ENCODE data around the gene DEFB125.

Gene DEFB125

DNA sequence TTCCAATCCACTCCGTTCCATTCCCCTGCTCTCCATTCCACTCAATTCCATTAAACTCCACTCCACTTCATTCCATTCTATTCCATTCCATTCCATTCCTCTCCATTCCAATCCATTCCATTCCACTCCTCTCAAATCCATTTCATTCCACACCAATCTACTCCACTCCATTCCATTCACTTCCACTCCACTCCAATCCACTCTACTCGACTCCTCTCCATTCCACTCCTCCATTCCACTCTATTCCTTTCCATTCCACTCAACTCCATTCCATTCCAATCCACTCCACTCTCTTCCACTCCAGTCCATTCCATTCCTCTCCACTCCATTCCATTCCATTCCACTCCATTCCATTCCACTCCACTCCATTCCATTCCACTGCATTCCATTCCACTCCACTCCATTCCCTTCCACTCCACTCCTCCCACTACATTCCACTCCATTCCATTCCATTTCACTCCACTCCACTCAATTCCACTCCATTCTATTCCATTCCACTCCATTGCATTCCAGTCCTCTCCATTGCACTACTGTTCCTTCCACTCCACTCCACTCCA is 22.6 kb upstream of the DEFB125 start:
- POLR2A ChIA-PET, result no interaction called here

DNA sequence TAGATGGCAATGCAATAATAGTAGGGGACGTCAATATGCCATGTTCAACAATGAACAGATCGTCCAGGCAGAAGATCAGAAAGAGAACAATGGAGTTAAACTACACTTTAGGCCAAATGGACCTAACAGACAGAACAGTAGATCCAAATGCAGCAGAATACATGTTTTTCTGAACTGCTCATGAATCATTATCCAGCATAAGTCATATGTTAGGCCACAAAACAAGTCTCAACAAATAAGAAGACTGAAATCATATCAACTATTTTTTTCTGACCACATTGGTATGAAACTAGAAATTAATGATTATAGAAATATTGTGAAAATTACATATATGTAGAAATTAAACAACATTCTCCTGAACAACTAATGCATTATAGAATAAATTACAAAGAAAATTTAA is 10.2 kb upstream of the DEFB125 start:
- TF ChIP-seq CTCF (IDR thresholded peaks at IDR 0.05; ENCODE audit: insufficient read depth, low read length, missing control alignments), result no peak
- ChIA-PET POLR2A (no interaction called here), CTCF (no interaction called here)
- DNase-seq (ENCODE audit: low read depth, low spot score), result no peak
- H3K4me3 ChIP-seq (ENCODE audit: low read depth, low read length), result no peak overlapping the region

More for the DNA sequence above, 22.6 kb upstream of the DEFB125 start:
- no peak for TF ChIP-seq CTCF (IDR thresholded peaks at IDR 0.05; ENCODE audit: insufficient read depth, low read length, missing control alignments)
- no peak for DNase-seq (ENCODE audit: low read depth, low spot score)
- no peak overlapping the region for H3K4me3 ChIP-seq (ENCODE audit: low read depth, low read length)
- CTCF ChIA-PET, result no interaction called here

DNA sequence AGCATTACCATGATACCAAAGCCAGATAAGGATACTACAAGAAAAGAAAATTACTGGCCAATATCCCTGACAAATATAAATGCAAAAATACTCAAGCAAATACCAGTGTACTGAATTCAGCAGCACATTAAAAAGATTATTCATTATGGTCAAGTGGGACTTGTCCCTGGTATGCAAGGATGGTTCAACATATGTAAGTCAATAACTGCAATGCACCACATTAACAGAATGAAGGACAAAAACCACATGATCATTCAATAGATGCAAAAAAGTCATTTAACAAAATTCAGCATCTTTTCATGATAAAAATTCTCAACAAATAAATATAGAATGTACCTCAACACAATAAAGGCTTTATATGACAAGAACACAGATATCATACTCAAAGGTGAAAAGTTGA is 9.1 kb upstream of the DEFB125 start:
- ChIA-PET CTCF (no interaction called here), POLR2A (no interaction called here)
- no peak for DNase-seq (ENCODE audit: low read depth, low spot score)
- TF ChIP-seq CTCF (IDR thresholded peaks at IDR 0.05; ENCODE audit: insufficient read depth, low read length, missing control alignments), result no peak
- H3K4me3 ChIP-seq (ENCODE audit: low read depth, low read length), result no peak overlapping the region

DNA sequence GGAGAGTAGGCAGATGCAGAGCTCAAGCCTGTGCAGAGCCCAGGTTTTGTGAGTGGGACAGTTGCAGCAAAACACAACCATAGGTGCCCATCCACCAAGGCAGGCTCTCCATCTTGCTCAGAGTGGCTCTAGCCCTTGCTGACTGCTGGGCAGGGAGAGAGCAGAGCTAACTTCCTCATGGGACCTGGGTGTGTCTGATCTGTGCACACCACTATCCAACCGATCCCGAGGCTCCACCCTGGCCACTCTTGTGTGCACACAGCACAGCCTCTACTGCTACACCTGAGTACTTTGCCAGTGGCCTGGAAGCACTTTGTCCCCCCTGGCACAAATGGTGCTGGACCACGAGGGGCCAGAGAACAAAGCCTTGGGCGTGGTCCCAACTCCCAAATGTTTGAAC is 7.9 kb upstream of the DEFB125 start:
- no peak overlapping the region for H3K4me3 ChIP-seq (ENCODE audit: low read depth, low read length)
- no peak for TF ChIP-seq CTCF (IDR thresholded peaks at IDR 0.05; ENCODE audit: insufficient read depth, low read length, missing control alignments)
- POLR2A ChIA-PET, result no interaction called here
- no peak for DNase-seq (ENCODE audit: low read depth, low spot score)
- CTCF ChIA-PET, result no interaction called here

DNA sequence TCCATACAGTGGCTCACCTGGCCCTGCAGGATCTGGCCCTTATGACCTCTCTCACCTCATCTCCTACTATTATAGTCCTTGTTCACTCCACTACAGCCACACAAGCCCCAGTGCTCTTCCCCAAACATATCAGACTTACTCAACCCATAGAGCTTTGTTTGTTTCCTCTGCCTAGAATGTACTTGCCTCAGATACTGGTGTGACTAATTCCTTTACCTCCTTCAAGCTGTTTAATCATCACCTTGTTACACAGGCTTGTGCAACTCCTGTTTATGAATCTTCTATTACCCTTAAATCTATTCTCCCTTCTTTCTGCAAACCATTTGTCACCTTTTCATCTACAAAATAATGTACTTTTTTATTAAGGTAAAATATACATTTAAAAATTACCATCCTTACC is 3.2 kb downstream of the DEFB125 start:
- POLR2A ChIA-PET, result no interaction called here
- H3K4me3 ChIP-seq (ENCODE audit: low read depth, low read length), result no peak overlapping the region
- TF ChIP-seq CTCF (IDR thresholded peaks at IDR 0.05; ENCODE audit: insufficient read depth, low read length, missing control alignments), result no peak
- no peak for DNase-seq (ENCODE audit: low read depth, low spot score)
- CTCF ChIA-PET, result interaction anchor here (0.9 kb wide), 1 partner anchor 10 kb away, joined by 3 read pairs; no protein-coding TSS in a partner anchor

- no peak for TF ChIP-seq CTCF (IDR thresholded peaks at IDR 0.05; ENCODE audit: insufficient read depth, low read length, missing control alignments)
- ChIA-PET CTCF (no interaction called here), POLR2A (no interaction called here)
Measured at GRCh38 chr20:93641-94040, 6.2 kb downstream of the DEFB125 start.

More at GRCh38 chr20:93641-94040, 6.2 kb downstream of the DEFB125 start:
- no peak for DNase-seq (ENCODE audit: low read depth, low spot score)
- no peak overlapping the region for H3K4me3 ChIP-seq (ENCODE audit: low read depth, low read length)
